ENCODE measurements around the gene TSPAN17. TPM values are rescaled to one million over a fixed set of nuclear protein-coding genes. Genes with fewer than 3 reads are reported as not detected.

The TSPAN17 gene
- total RNA-seq, 2 donors from 2014 or later: 15.0 to 20.4 TPM

DNA sequence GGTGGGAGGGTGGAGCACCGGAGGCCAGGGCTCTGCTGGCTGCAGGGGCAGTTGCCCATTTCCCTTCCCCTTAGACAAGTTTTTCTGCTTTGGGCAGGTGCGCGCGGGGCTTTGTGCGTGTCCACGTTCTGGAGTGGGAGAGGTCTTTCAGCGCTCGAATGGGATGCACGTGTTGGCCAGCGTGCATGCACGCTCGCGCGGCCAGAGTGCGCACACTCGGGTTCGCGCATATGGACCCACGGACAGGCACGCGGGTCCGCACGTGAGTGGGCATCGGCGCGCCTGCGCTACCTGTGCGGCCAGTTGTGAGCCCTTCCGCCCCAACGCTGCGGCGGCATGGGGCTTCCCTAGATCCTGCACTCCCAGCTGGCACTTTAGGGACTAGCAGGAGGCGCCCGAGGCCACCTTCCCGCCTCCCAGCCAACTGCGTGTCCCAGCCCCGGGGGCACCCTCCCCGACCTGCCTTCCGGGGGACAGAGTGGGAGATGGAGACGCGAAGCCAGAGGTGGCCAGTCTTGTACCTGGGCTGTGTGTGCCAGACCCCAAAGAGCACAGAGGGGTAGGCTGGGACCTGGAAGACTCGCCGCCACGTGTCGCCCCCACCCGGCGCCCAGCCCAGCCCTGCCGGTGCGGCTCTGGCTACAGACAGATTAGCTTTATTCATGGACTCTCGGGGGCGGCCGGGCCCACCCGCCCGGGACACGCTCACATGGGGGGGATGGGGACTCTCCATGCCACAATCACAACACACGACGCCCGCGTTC lies 27.5 kb upstream of the TSPAN17 start:
- no peaks in the 10 kb centered on the region for H3K9me3 ChIP-seq
- H3K27me3 ChIP-seq: peaks cover 5 to 17% of the 10 kb centered on the region in 2 donors
- peaks cover 0 to 35% of the 10 kb centered on the region in 2 donors for H3K4me1 ChIP-seq
- no peaks in the 10 kb centered on the region for H3K36me3 ChIP-seq
- no peak overlapping the region for H3K27ac ChIP-seq
- no peak for TF ChIP-seq CTCF (IDR thresholded peaks at IDR 0.05)
- no peak for DNase-seq (ENCODE audit: low spot score)
- H3K4me3 ChIP-seq: no peak overlapping the region

- peaks cover 0 to 35% of the 10 kb centered on the region in 2 donors for H3K4me1 ChIP-seq
- no peak overlapping the region for H3K27ac ChIP-seq
- peaks cover 5 to 17% of the 10 kb centered on the region in 2 donors for H3K27me3 ChIP-seq
- H3K4me3 ChIP-seq: no peak overlapping the region
- DNase-seq (ENCODE audit: low spot score): no peak
- no peaks in the 10 kb centered on the region for H3K36me3 ChIP-seq
- H3K9me3 ChIP-seq: no peaks in the 10 kb centered on the region
- no peak for TF ChIP-seq CTCF (IDR thresholded peaks at IDR 0.05)
Measured at GRCh38 chr5:176620333-176620981, 26.8 kb upstream of the TSPAN17 start.

DNA sequence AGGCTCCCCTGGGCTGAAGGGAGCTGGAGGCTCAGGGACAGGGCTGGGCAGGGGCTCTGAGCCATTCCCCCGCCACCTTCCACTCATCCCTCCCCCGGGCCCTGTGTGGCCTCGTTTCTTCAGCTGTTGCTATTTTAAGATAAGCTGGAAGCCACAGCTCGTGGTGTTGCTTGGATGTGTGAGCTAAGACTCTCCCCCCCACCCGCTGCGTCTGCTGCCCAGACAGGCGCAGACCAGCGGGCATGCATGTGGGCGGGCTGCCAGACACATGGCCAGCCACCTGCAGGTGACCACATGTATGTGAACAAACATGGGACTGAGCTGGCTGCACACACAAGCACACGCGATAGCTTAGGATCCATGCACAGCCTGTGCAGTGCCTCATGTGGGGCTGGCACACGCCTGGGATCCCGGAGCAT lies 25.6 kb upstream of the TSPAN17 start:
- no peak overlapping the region for H3K4me3 ChIP-seq
- no peak for TF ChIP-seq CTCF (IDR thresholded peaks at IDR 0.05)
- peaks cover 5 to 17% of the 10 kb centered on the region in 2 donors for H3K27me3 ChIP-seq
- peaks cover 0 to 35% of the 10 kb centered on the region in 2 donors for H3K4me1 ChIP-seq
- H3K27ac ChIP-seq: no peak overlapping the region
- no peaks in the 10 kb centered on the region for H3K36me3 ChIP-seq
- no peak for DNase-seq (ENCODE audit: low spot score)
- H3K9me3 ChIP-seq: no peaks in the 10 kb centered on the region

DNA sequence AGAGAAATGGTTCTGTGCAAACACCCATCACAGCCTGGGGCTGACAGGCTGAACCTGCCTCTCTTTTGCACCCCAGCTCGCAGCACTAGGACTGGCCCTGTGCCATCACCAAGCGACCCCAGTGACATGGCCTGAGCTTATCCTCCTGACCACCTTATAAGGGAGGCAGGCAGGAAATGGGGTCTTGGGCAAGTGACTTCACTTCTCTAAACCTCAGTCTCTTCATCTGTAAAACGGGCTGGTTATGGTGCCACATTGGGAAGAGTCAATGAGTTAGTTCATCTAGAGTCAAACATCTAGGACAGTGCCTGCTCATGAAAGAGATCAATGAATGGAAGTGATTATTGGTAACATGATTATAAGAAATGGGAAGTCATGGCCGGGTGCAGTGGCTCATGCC lies 23.1 kb upstream of the TSPAN17 start:
- Histone ChIP-seq H3K27me3 (peaks cover 11 to 16% of the 10 kb centered on the region in 2 donors), H3K36me3 (no peaks in the 10 kb centered on the region), H3K9me3 (no peaks in the 10 kb centered on the region), H3K4me3 (no peak overlapping the region), H3K27ac (no peak overlapping the region), H3K4me1 (peaks cover 0 to 32% of the 10 kb centered on the region in 2 donors)
- no peak for DNase-seq (ENCODE audit: low spot score)
- TF ChIP-seq CTCF (IDR thresholded peaks at IDR 0.05): no peak

GRCh38 chr5:176624938-176625337 lies 22.3 kb upstream of the TSPAN17 start:
- Histone ChIP-seq H3K9me3 (no peaks in the 10 kb centered on the region), H3K27me3 (peaks cover 7 to 16% of the 10 kb centered on the region in 2 donors), H3K36me3 (no peaks in the 10 kb centered on the region), H3K27ac (no peak overlapping the region), H3K4me1 (peaks cover 0 to 32% of the 10 kb centered on the region in 2 donors), H3K4me3 (no peak overlapping the region)
- no peak for DNase-seq (ENCODE audit: low spot score)
- TF ChIP-seq CTCF (IDR thresholded peaks at IDR 0.05): no peak

Measured in right atrium auricular region (tissue), 2 donors.